Heart left ventricle (tissue), 13 donors: ENCODE results near the gene TP53RK.

Source experiments
- POLR2A ChIP-seq, 2 donors: fragments of 450-650 bp; IDR thresholded peaks; one replicate each; pipeline ENCODE4 v1.6.1; 2017; ENCODE audit warnings: antibody characterized with exemption in 2 of 2, mild to moderate bottlenecking in 2 of 2, moderate library complexity in 2 of 2
- TF ChIP-seq, protein P1 (sequence below), 12 donors: fragments of 200-600 bp; sonication (generic) in 4 of 12; IDR thresholded peaks; one replicate each; pipeline versions ENCODE4 v1.5.0 to v1.8.0; 2018 to 2022; ENCODE audit warnings: antibody characterized with exemption in 12 of 12, mild to moderate bottlenecking in 5 of 12
- donor health status: ischemic (EF 13 %, LVEDD 7.1; RV severe dilation, severe dysfunction).
- donor health status: DM: no; HTN: yes; CAD: no.
- donor health status: DM: no; HTN: no; CAD: no.
- donor health status: ischemic (EF 25% LVEDD 6.9; RV normal size, moderate dysfunction).
- donor health status: ischemic (EF 25% LVEDD 5.7; RV mildly dilated, moderate dysfunction).
- donor health status: ischemic (EF 35%, LVEDD 5.7; RV mildly dilated, moderate dysfunction).
- donor health status: nonischemic (EF 11% LVEDD 7.7; RV severe dilation, severe dysfunction).
- donor health status: DM: yes; HTN: yes; CAD: no.
- donor health status: PGD.
- donor health status: ischemic (EF 29% LVEDD 5.4; RV normal size, mild dysfunction).
- donor health status: nonischemic (EF 23%, LVEDD 6.1; RV moderate dilation, normal function).

DNA sequence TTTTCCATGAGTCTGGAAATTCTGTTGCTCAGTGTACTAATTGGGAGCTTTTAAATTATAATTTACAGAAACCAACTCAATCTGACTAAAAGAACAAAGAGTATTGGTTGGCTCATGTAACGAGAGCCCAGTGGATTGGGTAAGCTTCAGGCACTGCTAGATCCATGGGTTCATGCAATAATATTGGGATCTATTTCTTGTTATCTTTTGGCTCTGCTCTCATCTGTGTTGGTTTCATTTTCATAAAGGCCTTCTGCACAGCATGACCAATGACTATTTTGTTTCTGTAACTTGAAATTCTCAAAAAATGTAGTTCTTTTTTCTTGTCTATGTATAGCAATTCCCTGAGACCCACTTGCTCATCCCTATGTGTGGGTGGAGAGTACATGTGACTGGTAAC lies 32.2 kb upstream of the TP53RK start:
- TF ChIP-seq, protein P1, sequence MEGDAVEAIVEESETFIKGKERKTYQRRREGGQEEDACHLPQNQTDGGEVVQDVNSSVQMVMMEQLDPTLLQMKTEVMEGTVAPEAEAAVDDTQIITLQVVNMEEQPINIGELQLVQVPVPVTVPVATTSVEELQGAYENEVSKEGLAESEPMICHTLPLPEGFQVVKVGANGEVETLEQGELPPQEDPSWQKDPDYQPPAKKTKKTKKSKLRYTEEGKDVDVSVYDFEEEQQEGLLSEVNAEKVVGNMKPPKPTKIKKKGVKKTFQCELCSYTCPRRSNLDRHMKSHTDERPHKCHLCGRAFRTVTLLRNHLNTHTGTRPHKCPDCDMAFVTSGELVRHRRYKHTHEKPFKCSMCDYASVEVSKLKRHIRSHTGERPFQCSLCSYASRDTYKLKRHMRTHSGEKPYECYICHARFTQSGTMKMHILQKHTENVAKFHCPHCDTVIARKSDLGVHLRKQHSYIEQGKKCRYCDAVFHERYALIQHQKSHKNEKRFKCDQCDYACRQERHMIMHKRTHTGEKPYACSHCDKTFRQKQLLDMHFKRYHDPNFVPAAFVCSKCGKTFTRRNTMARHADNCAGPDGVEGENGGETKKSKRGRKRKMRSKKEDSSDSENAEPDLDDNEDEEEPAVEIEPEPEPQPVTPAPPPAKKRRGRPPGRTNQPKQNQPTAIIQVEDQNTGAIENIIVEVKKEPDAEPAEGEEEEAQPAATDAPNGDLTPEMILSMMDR (IDR thresholded peaks at IDR 0.05) = no peak
- no peak for TF ChIP-seq POLR2A (IDR thresholded peaks at IDR 0.05)
